Chondrocyte (in vitro differentiated cells): ENCODE data around the gene C22orf31. TPM values are rescaled to one million over a fixed set of nuclear protein-coding genes. Genes with fewer than 3 reads are reported as not detected.
"Not testable (repeated sequence)": the region's sequence is repeated elsewhere in the genome, so short reads cannot be mapped to it uniquely, and the experiment has no call there.

Experiments
- DNase-seq: peaks from one replicate; pipeline ENCODE4 v3.0.0; 2021; ENCODE audit warnings: mixed read lengths, low spot score
- H3K27ac Mint-ChIP-seq: one replicate; pipeline ENCODE4 v1.8.0; 2021; ENCODE audit warnings: mild to moderate bottlenecking, moderate library complexity, mixed read lengths; ENCODE audit not compliant: unreplicated experiment
- H3K27me3 Mint-ChIP-seq: 2 replicates; pipeline ENCODE4 v1.8.0; 2021; ENCODE audit warnings: low read depth, mixed read lengths
- H3K36me3 Mint-ChIP-seq: 2 replicates; pipeline ENCODE4 v1.8.0; 2021; ENCODE audit warnings: low read depth, mixed read lengths
- H3K4me1 Mint-ChIP-seq: 2 replicates; pipeline ENCODE4 v1.8.0; 2021; ENCODE audit warnings: low read depth, mild to moderate bottlenecking, mixed read lengths
- H3K4me3 Mint-ChIP-seq: one replicate; pipeline ENCODE4 v1.8.0; 2021; ENCODE audit warnings: mild to moderate bottlenecking, moderate library complexity, mixed read lengths; ENCODE audit not compliant: unreplicated experiment
- H3K9me3 Mint-ChIP-seq: 2 replicates; pipeline ENCODE4 v1.8.0; 2021; ENCODE audit warnings: low read depth, mixed read lengths
- CTCF ChIP-seq: fragments of 200-600 bp; sonication (generic); IDR thresholded peaks from 2 replicates; pipeline ENCODE4 v1.5.0; 2021; ENCODE audit warnings: antibody characterized with exemption, mild to moderate bottlenecking, moderate library complexity
- total RNA-seq: library from RNA; stranded (reverse); gene quantifications from 3 replicates; pipeline ENCODE4 v1.2.1, GENCODE V29; 2021

Gene C22orf31
- total RNA-seq, 1 donor from 2014 or later, result not detected

- H3K9me3 Mint-ChIP-seq, result no peaks in the 10 kb centered on the region
- TF ChIP-seq CTCF, result no peak
- no peak overlapping the region for H3K27ac Mint-ChIP-seq
- H3K4me3 Mint-ChIP-seq, result no peak overlapping the region
- peaks cover 16% of the 10 kb centered on the region for H3K4me1 Mint-ChIP-seq
- no peak for DNase-seq
- H3K36me3 Mint-ChIP-seq, result no peaks in the 10 kb centered on the region
- peaks cover 3% of the 10 kb centered on the region for H3K27me3 Mint-ChIP-seq
These were observed 27.9 kb upstream of the C22orf31 start for GRCh38 chr22:29089507-29089906.

GRCh38 chr22:29088809-29089208, 27.2 kb upstream of the C22orf31 start:
- peaks cover 3% of the 10 kb centered on the region for H3K27me3 Mint-ChIP-seq
- TF ChIP-seq CTCF, result no peak
- H3K4me3 Mint-ChIP-seq, result no peak overlapping the region
- H3K4me1 Mint-ChIP-seq, result peaks cover 10% of the 10 kb centered on the region
- H3K27ac Mint-ChIP-seq, result no peak overlapping the region
- H3K9me3 Mint-ChIP-seq, result no peaks in the 10 kb centered on the region
- no peaks in the 10 kb centered on the region for H3K36me3 Mint-ChIP-seq
- DNase-seq, result no peak

- TF ChIP-seq CTCF, result no peak
- Mint-ChIP-seq H3K4me3 (no peak overlapping the region), H3K27ac (no peak overlapping the region), H3K4me1 (no peaks in the 10 kb centered on the region), H3K27me3 (peaks cover 3% of the 10 kb centered on the region), H3K9me3 (no peaks in the 10 kb centered on the region), H3K36me3 (no peaks in the 10 kb centered on the region)
- no peak for DNase-seq
These were observed 25.4 kb upstream of the C22orf31 start for GRCh38 chr22:29087012-29087411.

DNA sequence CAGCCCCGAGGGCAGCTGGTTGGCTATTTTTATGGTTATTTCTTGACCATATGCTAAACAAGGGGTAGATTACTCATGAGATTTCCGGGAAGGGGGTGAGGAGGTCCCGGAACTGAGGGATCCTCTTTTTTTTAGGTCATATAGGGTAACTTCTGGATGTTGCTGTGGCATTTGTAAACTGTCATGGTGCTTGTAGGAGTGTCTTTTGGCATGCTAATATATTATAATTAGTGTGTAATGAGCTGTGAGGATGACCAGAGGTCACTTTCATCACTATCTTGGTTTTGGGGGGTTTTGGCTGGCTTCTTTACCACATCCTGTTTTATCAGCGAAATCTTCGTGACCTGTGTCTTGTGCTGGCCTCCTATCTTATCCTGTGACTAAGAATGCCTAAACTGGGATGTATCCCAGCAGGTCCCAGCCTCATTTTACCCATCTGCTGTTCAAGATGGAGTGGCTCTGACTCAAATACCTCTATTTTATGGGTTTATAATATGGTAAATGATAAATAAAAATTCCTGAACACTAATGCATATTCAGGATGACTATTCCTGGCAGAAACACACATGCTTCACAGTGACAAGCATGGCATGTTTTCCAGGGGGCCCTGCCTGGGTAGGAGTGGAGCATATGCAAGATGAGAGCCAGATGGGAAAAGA, 22.4 kb upstream of the C22orf31 start:
- no peaks in the 10 kb centered on the region for H3K27me3 Mint-ChIP-seq
- H3K36me3 Mint-ChIP-seq, result no peaks in the 10 kb centered on the region
- TF ChIP-seq CTCF, result no peak
- no peak overlapping the region for H3K27ac Mint-ChIP-seq
- H3K9me3 Mint-ChIP-seq, result no peaks in the 10 kb centered on the region
- H3K4me3 Mint-ChIP-seq, result no peak overlapping the region
- DNase-seq, result no peak
- peaks cover 4% of the 10 kb centered on the region for H3K4me1 Mint-ChIP-seq

DNA sequence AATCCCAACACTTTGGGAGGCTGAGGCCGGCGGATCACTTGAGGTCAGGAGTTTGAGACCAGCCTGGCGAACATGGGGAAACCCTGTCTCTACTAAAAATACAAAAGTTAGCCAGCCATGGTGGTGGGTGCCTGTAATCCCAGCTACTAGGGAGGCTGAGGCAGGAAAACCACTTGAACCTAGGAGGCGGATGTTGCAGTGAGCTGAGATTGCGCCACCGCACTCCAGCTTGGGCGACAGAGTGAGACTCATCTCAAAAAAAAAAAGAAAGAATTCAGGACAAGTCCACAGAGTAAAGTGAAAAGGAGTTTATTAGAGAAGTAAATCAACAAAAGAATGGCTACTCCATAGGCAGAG, 21.9 kb upstream of the C22orf31 start:
- H3K4me3 Mint-ChIP-seq, H3K9me3 Mint-ChIP-seq, H3K27ac Mint-ChIP-seq, H3K36me3 Mint-ChIP-seq, H3K4me1 Mint-ChIP-seq, DNase-seq, H3K27me3 Mint-ChIP-seq: not testable (repeated sequence)

DNA sequence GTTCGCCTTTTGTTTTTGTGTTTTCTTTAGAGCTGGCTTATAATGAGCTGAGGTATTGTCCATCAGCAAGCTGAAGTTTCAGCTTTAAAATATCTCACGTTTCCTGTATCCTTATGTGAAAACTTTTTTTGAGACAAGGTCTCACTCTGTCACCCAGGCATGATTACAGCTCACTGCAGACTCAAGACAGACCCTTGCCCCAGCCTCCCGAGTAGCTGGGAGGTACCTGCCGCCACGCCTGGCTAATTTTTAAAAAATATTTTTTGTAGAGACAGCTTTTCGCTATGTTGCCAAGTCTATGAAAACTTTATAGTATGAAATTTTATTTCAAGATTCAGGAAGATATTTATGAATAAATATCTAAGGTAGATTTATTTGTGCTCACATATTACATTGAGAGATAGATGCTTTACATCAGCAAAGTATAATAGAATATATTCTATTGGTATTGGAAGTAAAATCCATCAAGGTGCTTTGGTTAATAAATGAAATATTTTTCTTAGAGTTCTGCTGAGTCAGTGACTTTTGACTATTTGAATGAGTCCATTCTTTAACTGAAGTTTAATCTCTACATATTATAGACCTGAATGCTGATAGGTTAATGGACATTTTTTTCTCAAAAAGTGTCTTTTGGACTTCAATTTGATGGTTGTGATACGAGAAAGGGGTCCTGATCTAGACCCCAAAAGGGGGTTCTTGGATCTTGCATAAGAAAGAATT, 21.4 kb upstream of the C22orf31 start:
- Mint-ChIP-seq H3K27me3 (no peaks in the 10 kb centered on the region), H3K9me3 (no peaks in the 10 kb centered on the region), H3K36me3 (no peaks in the 10 kb centered on the region), H3K4me1 (peaks cover 4% of the 10 kb centered on the region), H3K4me3 (no peak overlapping the region), H3K27ac (no peak overlapping the region)
- no peak for DNase-seq
- no peak for TF ChIP-seq CTCF
